ENCODE measurements around the gene USH2A. TPM values are rescaled to one million over a fixed set of nuclear protein-coding genes. Genes with fewer than 3 reads are reported as not detected.

Gene USH2A
- total RNA-seq, 4 donors from 2014 or later = under 0.01 TPM; not detected in 3

DNA sequence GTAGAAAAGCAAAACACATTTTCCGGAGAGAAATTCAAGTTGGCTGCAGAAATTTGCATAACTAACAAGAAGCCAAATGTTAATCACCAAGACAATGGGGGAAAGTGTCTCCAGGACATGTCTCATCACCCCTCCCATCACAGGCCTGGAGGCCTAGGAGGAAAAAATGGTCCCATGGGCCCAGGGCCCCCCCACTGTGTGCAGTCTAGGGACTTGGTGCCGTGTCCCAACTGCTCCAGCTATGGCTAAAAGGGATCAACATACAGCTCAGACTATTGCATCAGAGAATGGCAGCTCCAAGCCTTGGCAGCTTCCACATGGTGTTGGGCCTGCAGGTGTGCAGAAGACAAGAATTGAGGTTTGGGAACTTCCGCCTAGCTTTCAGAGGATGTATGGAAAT lies 138.2 kb downstream of the USH2A start:
- H3K4me1 ChIP-seq = no peaks in the 10 kb centered on the region
- no peak for DNase-seq
- intact Hi-C loops (cut with DNase I; ENCODE audit: low total_unique reads) (no loop called here), in situ Hi-C loops (cut with MboI; ENCODE audit: low pct_ligation_motif_present in 1 of 4, low pct_unique_long_range_greater_than_20kb in 1 of 4, low sequenced_read_pairs in 3 of 4) (no loop called here)
- no peaks in the 10 kb centered on the region for H3K27me3 ChIP-seq
- TF ChIP-seq EP300 (IDR thresholded peaks at IDR 0.05; ENCODE audit: low read depth) (no peak), POLR2AphosphoS5 (IDR thresholded peaks at IDR 0.05) (no peak), POLR2A (IDR thresholded peaks at IDR 0.05) (no peak), CTCF (IDR thresholded peaks at IDR 0.05) (no peak)
- WGBS, 2 donors (ENCODE audit: low coverage in 1 of 2) = 60 to 92% methylated on average over 1 to 3 of the region's 3 CpGs
- no peaks in the 10 kb centered on the region for H3K36me3 ChIP-seq
- no peak overlapping the region for H3K4me3 ChIP-seq
- H3K27ac ChIP-seq = no peak overlapping the region
- no peaks in the 10 kb centered on the region for H3K9me3 ChIP-seq

DNA sequence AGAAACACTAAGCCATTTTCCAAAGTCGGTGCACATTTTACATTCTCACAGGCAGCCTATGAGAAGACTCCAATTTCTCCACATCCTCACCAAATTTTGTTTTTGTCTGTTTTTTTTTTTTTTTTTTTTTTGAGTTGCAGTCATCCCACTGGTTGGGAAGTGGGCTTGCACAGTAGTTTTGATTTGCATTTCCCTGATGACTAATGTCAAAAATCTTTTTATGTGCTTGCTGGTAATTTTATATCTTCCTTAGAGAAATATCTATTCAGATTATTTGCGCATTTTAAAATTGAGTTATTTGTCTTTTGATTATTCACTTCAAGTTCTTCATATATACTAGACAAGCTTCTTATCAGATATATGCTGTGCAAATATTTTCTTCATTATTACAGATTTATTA lies 141.5 kb downstream of the USH2A start:
- 84 to 93% methylated on average over 2 of the region's 2 CpGs for WGBS, 2 donors (ENCODE audit: low coverage in 1 of 2)
- no peak for DNase-seq

DNA sequence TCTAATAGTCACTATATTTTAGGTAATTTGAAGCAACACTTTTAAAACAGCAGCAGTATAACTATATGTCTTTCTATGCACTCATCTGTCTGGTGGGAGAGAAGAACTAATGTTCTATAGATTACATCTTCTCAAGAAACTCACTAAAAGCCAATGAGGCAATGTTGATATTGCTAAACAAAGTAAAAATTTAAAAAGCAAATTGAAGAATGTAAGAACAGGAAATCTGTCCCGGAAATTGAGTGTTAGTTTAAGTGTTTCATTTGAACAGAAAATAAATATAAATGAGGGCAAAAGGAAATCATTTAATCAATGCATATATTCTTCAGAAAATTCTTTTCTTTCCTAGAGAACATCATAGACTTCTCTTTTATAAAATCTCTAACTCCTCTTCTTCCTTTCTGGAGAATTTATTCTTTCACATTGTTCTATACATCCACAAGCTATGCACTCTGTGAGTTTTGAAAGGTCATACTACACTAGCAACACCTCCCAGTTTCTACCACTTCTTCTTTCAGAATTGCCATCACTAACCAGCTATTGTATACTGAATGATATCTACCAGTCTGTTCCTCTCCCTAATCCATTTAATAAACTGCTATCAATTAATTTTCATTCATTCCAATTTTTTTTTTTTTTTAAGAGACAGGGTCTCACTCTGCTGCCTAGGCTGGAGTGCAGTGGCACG lies 153.0 kb downstream of the USH2A start:
- in situ Hi-C loops (cut with MboI; ENCODE audit: low pct_ligation_motif_present in 1 of 4, low pct_unique_long_range_greater_than_20kb in 1 of 4, low sequenced_read_pairs in 3 of 4) (no loop called here), intact Hi-C loops (cut with DNase I; ENCODE audit: low total_unique reads) (no loop called here)

More for the DNA sequence above, 141.5 kb downstream of the USH2A start:
- Histone ChIP-seq H3K36me3 (no peaks in the 10 kb centered on the region), H3K27ac (no peak overlapping the region), H3K4me3 (no peak overlapping the region), H3K9me3 (no peaks in the 10 kb centered on the region), H3K4me1 (no peaks in the 10 kb centered on the region), H3K27me3 (no peaks in the 10 kb centered on the region)
- intact Hi-C loops (cut with DNase I; ENCODE audit: low total_unique reads) = no loop called here
- no peak for TF ChIP-seq POLR2AphosphoS5 (IDR thresholded peaks at IDR 0.05)
- no peak for TF ChIP-seq CTCF (IDR thresholded peaks at IDR 0.05)
- in situ Hi-C loops (cut with MboI; ENCODE audit: low pct_ligation_motif_present in 1 of 4, low pct_unique_long_range_greater_than_20kb in 1 of 4, low sequenced_read_pairs in 3 of 4) = no loop called here

GRCh38 chr1:216261631-216262030 lies 161.6 kb downstream of the USH2A start:
- H3K27me3 ChIP-seq = no peaks in the 10 kb centered on the region
- no peaks in the 10 kb centered on the region for H3K4me1 ChIP-seq
- DNase-seq = no peak
- intact Hi-C loops (cut with DNase I; ENCODE audit: low total_unique reads) = no loop called here
- no peak overlapping the region for H3K27ac ChIP-seq
- no peak for TF ChIP-seq POLR2A (IDR thresholded peaks at IDR 0.05)
- H3K36me3 ChIP-seq = no peaks in the 10 kb centered on the region
- in situ Hi-C loops (cut with MboI; ENCODE audit: low pct_ligation_motif_present in 1 of 4, low pct_unique_long_range_greater_than_20kb in 1 of 4, low sequenced_read_pairs in 3 of 4) = no loop called here
- H3K4me3 ChIP-seq = no peak overlapping the region
- WGBS, 2 donors (ENCODE audit: low coverage in 1 of 2) = 70 to 100% methylated on average over 1 to 3 of the region's 3 CpGs
- H3K9me3 ChIP-seq = no peaks in the 10 kb centered on the region

More for the DNA sequence above, 153.0 kb downstream of the USH2A start:
- no peak for DNase-seq
- TF ChIP-seq POLR2A (IDR thresholded peaks at IDR 0.05) (no peak), POLR2AphosphoS5 (IDR thresholded peaks at IDR 0.05) (no peak), CTCF (IDR thresholded peaks at IDR 0.05) (no peak), EP300 (IDR thresholded peaks at IDR 0.05; ENCODE audit: low read depth) (no peak)
- Histone ChIP-seq H3K27ac (no peak overlapping the region), H3K27me3 (no peaks in the 10 kb centered on the region), H3K4me1 (no peaks in the 10 kb centered on the region), H3K36me3 (no peaks in the 10 kb centered on the region), H3K9me3 (no peaks in the 10 kb centered on the region), H3K4me3 (no peak overlapping the region)
- 65 to 82% methylated on average over 2 of the region's 2 CpGs for WGBS, 2 donors (ENCODE audit: low coverage in 1 of 2)

DNA sequence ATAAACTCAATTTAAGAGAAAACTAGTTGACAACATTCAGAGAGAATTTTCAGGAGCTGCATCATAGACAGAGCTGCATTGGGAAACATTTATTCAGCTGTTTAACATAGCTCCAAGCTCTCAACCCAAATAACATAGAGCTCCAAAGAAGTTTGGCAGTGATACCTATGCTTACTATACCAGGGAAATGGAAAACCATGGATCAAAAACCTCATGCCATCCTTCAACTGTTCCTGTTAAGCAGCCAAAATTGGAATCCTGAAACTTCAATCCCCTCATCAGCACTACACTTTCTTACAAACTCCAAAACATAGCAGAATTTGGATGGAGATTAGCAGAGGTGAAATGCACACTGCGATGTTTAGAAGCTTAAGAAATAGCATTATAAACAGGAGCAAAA lies 164.4 kb downstream of the USH2A start:
- no peak overlapping the region for H3K4me3 ChIP-seq
- intact Hi-C loops (cut with DNase I; ENCODE audit: low total_unique reads) = no loop called here
- H3K4me1 ChIP-seq = no peaks in the 10 kb centered on the region
- no peaks in the 10 kb centered on the region for H3K36me3 ChIP-seq
- DNase-seq = no peak
- in situ Hi-C loops (cut with MboI; ENCODE audit: low pct_ligation_motif_present in 1 of 4, low pct_unique_long_range_greater_than_20kb in 1 of 4, low sequenced_read_pairs in 3 of 4) = no loop called here
- H3K9me3 ChIP-seq = no peaks in the 10 kb centered on the region
- no peaks in the 10 kb centered on the region for H3K27me3 ChIP-seq
- no peak overlapping the region for H3K27ac ChIP-seq
- no peak for TF ChIP-seq CTCF (IDR thresholded peaks at IDR 0.05)
- TF ChIP-seq EP300 (IDR thresholded peaks at IDR 0.05; ENCODE audit: low read depth) = no peak
- TF ChIP-seq POLR2A (IDR thresholded peaks at IDR 0.05) = no peak
- TF ChIP-seq POLR2AphosphoS5 (IDR thresholded peaks at IDR 0.05) = no peak
- WGBS, 2 donors (ENCODE audit: low coverage in 1 of 2) = 67 to 91% methylated on average over 1 of the region's 1 CpG

All from transverse colon (tissue), 4 donors.